SW 1271 (cell line): ENCODE data around the gene FAM120B.

Experiments
- DNase-seq, 2 experiments: peaks; one replicate each; lab custom pipeline; 2025; lab: John Stamatoyannopoulos, UW

FAM120B gene

DNA sequence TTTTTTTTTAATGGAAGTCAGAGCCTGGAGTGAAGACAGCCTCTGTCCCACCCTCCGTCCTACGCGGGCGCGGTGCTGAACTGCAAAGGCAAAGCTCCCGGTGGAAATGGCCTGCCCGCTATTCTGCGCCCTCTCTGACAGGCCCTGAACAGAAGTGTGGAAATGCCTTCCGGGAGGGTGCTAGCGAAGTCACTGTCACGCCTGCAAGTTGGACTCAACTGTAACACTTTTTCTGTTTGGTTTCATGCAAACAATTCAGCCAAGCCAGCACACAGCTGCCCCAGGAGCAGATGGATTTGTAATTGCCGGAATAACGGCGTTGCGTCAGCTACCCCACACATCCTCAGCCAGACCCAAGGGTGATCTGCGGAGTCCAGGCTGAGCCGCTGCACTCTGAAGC is 138.9 kb downstream of the FAM120B start:
- no peak for DNase-seq

- DNase-seq: no peak
Measured at GRCh38 chr6:170445971-170446370, 139.4 kb downstream of the FAM120B start.

GRCh38 chr6:170446841-170447560 is 140.4 kb downstream of the FAM120B start:
- no peak for DNase-seq

GRCh38 chr6:170447561-170447930 is 141.0 kb downstream of the FAM120B start:
- no peak for DNase-seq

GRCh38 chr6:170448317-170448716 is 141.8 kb downstream of the FAM120B start:
- DNase-seq: no peak

DNA sequence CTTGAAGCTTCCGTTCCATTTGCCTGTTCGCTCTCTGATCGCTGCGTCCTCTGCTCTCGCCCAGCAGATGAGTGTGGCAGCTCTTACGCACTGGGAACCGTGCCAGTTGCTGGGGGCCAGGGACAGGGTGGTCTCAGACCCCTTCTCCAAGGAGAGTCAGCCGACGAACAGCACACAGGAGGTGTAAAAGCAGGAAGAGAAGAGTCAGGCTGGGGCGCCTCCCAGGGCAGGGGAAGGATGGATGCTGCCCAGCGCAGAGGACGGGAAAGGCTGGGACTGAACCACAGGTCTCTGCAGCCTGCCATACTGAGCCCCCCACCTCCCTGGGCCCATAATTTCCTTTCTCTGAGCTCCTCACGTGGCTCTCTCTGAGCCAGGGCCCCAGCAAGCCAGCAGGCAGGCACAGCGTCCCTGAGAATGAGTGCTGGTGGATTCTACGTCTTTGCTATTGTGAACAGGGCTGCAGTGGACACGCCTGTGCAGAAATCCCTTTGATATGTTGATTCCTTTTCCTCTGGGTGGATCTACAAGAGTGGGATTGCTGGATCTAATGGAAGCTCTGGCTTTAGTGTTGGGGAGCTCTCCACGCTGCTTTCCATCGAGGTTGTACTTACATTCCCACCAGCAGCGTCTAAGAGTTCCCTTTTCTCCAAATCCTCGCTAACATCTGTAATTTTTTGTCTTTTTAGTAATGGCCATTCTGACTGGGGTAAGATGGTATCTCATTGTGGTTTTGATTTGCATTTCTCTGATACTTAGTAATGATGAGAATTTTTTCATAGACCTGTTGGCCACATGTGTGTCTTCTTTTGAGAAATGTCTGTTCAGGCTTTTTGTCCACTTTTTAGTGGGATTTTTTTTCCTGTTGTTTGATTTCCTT is 142.4 kb downstream of the FAM120B start:
- no peak for DNase-seq

DNA sequence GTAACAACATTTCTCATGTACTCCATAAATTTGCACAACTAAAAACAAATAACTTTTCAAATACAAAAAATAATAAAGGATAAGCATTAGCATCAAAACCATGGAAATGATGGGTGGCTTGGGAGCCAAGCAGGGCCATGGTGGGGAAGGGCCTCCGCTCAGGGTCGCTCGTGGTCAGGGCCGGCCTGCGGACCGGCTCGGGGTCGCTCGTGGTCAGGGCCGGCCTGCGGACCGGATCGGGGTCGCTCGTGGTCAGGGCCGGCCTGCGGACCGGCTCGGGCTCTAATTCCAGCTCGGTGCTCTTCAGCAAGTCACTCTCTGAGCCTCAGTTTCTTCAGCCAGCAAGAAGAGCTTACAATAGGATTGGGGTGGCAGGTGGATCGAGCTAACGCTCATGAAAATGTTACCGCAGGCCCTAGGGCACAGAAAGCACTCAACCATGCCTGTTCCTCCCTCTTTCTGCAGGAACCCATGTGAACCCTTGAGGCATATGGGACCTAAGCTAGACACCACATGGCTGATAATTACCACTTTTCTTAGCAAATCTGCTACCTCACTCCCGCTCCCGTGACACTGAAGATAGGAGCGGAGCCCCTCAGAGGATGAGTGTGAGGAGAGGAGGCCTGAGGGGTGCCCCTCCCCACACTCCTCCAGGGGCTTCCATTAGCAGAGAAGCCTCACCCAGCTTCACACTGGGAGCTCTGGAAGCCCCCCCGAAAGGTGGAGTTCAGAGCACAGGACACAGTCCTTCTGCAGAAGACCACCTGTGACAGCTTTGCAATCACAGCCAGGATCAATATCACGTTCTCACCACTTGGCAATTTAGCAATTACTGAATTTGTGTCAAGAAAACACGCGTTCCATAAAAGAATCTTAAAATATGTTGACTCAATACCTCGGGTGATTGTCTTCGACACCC is 143.5 kb downstream of the FAM120B start:
- DNase-seq: no peak

DNA sequence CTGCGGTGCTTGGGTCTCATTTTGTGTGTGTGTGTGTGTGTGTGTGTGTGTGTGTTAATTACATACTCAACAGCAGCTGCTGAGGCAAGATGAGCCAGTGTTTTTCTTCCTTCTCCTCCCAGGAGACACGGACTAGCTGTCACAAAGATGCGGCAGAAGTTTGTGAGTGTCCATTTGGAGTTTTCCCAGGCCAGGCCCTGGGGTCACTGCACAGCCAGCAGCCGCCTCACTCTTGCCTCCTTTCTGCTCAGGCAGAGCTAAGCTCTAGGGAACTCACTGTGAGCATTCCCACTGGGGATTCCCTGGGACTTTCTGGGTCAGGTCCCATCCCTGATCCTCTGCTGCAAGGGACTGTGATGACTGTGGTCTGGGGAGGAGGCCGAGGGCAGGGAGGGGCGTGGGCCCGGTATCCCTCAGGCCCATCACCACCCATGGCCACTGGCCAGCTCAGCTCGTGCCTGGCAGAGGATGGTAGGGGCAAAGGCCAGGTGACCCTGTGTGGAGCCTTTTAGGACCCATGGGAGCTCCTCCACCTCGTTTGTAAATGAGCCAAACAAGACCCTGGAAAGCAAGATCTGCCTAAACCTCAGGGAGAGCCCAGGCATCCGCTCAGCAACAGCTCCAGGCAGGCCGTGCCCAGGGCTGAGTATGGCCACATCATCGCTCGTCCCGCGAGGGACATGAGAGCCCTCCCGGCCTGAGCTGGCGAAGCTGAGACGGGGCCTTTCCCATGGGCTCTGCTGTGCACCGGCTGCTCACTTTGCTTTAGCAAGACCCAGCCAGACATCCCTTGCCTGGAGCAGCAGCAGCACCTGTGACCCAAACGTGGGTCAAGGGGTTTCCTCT is 144.6 kb downstream of the FAM120B start:
- no peak for DNase-seq

DNA sequence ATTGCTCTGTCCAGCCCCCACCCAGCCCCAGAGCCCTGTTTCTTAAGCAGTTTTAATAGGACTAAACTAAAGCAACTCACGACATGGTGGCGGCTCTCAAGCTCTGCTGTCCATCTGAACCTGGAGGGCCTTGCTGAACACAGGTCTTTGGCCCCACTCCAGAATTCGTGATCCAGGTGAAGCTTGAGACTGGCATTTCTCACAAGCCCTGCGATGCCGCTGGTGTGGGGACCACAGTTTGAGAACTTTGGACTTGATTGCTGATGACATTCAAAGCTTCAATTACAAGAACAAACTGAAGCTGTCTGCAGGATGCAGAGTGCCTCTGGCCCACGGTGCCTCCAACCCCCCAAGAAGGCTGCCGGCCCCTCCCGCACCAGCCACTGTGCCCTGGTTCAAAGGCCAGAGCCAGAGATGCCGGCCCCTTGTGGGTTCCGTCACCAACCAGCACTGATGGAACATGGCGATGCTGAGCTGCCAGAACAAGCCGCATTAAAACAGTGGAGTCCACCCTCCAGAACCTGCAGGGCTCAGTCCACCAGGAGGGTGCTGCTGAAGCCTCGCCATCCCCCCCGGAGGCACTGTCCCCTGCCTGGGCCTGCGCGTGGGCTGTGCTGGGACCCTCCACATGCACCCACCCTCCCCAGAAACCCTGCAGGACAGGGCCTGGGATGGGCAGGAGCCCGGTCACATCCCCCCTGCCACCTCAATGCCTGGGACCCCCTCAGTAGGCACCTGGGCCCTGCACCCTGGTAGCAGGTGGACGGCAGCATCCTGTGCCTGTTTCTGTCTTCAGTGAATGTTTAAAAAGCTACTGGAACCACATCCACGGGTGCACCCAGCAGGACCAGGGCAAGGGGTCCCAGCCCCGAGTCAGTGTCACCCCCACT is 145.4 kb downstream of the FAM120B start:
- no peak for DNase-seq

DNA sequence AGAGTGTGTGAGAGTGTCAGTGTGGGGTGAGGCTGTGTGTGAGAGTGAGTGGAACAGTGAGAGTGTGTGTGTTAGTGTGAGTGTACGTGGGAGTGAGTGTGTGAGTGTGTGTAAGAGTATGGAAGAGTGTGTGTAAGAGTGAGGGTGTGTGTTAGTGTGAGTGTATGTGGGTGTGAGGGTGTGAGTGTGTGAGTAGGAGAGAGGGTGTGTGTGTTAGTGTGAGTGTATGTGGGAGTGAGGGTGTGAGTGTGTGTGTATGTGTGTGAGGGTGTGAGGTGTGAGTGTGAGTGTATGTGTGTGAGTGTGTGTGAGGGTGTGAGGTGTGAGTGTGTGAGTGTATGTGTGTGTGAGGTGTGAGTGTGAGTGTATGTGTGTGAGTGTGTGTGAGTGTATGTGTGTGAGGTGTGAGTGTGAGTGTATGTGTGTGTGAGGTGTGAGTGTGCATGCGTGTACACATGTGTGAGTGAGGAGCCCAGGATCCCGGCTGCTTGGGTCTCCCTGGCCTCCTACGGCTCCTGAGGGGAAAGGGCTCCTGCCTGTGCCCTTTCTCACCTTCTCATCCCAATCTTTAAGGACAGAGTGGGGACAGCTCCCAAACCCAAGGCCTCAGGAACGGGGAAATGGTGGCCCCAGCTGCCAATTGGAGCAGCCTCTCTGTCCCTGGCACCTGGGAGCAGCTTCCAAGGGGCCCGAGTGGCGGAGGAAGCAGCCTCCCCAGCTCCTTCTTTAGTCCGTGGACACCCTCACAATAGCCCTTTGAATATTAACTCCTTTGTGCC is 146.4 kb downstream of the FAM120B start:
- no peak for DNase-seq

DNA sequence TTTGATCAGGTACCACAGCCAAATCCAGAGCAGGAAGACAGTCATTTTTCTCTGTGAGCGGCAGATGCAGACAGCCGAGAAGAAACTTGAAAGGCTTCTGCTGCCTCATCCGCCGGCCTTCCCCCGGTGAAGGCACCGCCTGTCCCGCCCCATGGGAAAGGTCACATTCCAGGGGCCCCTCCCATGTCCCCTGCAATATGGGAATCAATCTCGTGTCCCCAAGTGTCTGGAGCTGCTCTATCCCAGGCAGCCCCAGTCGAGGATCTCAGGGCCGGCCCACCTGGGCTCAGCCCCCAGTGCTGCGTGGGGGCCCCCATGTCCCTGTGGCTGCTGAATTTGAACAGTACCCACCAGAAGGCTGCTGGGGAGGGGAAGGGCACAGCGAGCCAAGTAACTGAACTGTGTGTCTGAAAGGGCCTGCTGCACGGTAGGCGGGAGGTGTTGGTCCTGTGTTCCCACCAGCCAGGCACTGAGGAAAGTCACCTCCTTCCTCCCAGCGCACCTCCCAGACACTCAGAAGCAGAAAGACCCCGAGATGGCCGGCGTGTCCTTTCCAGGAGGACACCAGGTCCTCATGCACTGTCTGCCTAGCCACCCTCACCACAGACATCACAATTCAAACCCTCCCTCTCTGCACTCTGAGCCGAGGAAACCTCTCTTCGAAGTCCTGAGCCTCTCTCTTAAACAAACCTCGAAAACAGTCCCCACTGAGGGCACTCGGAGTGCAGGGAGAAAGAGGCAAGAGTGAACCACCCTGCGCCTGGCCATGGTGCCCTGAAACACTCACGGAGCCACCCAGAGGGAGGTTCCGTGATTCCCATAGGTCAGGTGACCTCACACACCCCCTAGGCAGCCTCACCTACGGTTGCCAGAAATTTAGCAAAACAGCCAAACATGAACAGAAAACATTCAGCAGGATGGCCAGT is 147.3 kb downstream of the FAM120B start:
- DNase-seq: no peak

- DNase-seq: no peak
Measured at GRCh38 chr6:170454512-170455285, 148.1 kb downstream of the FAM120B start.

GRCh38 chr6:170455335-170455979 is 148.9 kb downstream of the FAM120B start:
- DNase-seq: no peak

GRCh38 chr6:170456334-170456733 is 149.8 kb downstream of the FAM120B start:
- DNase-seq: no peak
